Activated T-cell treated with anti-CD3 and anti-CD28 coated beads, Interleukin-2, amount 50 U/mL, for 4 hours (primary cell): Measurements from ENCODE around the gene STX7. TPM values are rescaled to one million over a fixed set of nuclear protein-coding genes. Genes with fewer than 3 reads are reported as not detected.
A peak's percentile ranks its signal among the peaks of the same experiment; 100 is the strongest.

ENCODE experiments used
- ATAC-seq, 2 donors: fragments of 200-7000 bp; cut with Tn5 transposase; one replicate each; pipeline ENCODE4 v1.10.0; 2021
- DNase-seq: peaks from one replicate; pipeline ENCODE4 v3.0.0-alpha.2; 2020
- H3K27me3 Mint-ChIP-seq: one replicate; pipeline ENCODE4 v1.8.0; 2021; ENCODE audit warnings: low read depth, mixed read lengths
- H3K36me3 Mint-ChIP-seq: one replicate; pipeline ENCODE4 v1.8.0; 2022; ENCODE audit warnings: mixed read lengths; ENCODE audit not compliant: insufficient read depth
- H3K4me1 Mint-ChIP-seq: one replicate; pipeline ENCODE4 v1.8.0; 2021; ENCODE audit warnings: low read depth, mixed read lengths
- H3K4me3 Mint-ChIP-seq: one replicate; pipeline ENCODE4 v1.8.0; 2021; ENCODE audit warnings: mild to moderate bottlenecking, moderate library complexity, mixed read lengths
- H3K9me3 Mint-ChIP-seq: one replicate; pipeline ENCODE4 v1.8.0; 2021; ENCODE audit warnings: mixed read lengths
- total RNA-seq, 3 donors: library from RNA; stranded (reverse); gene quantifications; one replicate each; pipeline ENCODE4 v1.2.1, GENCODE V29; 2021

Gene STX7
- total RNA-seq, 3 donors from 2014 or later: 6.7 to 11.0 (median 7.9) TPM

GRCh38 chr6:132524646-132525045 is 11.7 kb upstream of the STX7 start:
- Mint-ChIP-seq H3K4me3 (no peak overlapping the region), H3K9me3 (no peaks in the 10 kb centered on the region), H3K27me3 (peaks cover 32% of the 10 kb centered on the region), H3K4me1 (no peaks in the 10 kb centered on the region), H3K36me3 (no peaks in the 10 kb centered on the region)
- DNase-seq (no peak), ATAC-seq (no peak)

GRCh38 chr6:132520953-132521352 is 8.0 kb upstream of the STX7 start:
- no peak for ATAC-seq
- H3K27me3 Mint-ChIP-seq: peaks cover 27% of the 10 kb centered on the region

GRCh38 chr6:132515386-132515785 is 2.5 kb upstream of the STX7 start:
- Mint-ChIP-seq H3K36me3 (no peaks in the 10 kb centered on the region), H3K9me3 (no peaks in the 10 kb centered on the region), H3K4me3 (no peak overlapping the region), H3K4me1 (peaks cover 28% of the 10 kb centered on the region), H3K27me3 (peaks cover 10% of the 10 kb centered on the region)
- ATAC-seq: no peak
- no peak for DNase-seq

More at GRCh38 chr6:132520953-132521352, 8.0 kb upstream of the STX7 start:
- Mint-ChIP-seq H3K9me3 (no peaks in the 10 kb centered on the region), H3K36me3 (no peaks in the 10 kb centered on the region), H3K4me3 (no peak overlapping the region), H3K4me1 (no peaks in the 10 kb centered on the region)
- DNase-seq: no peak

- Mint-ChIP-seq H3K4me3 (peak overlapping the region; percentile 93), H3K27me3 (peaks cover 4% of the 10 kb centered on the region), H3K4me1 (peaks cover 31% of the 10 kb centered on the region), H3K9me3 (no peaks in the 10 kb centered on the region), H3K36me3 (no peaks in the 10 kb centered on the region)
- ATAC-seq (no peak), DNase-seq (no peak)
Measured at GRCh38 chr6:132513831-132514545, 1.1 kb upstream of the STX7 start.

GRCh38 chr6:132512342-132512637 is 626 bp downstream of the STX7 start:
- ATAC-seq (no peak), DNase-seq (no peak)
- Mint-ChIP-seq H3K4me3 (peak overlapping the region; percentile 93), H3K9me3 (no peaks in the 10 kb centered on the region), H3K27me3 (no peaks in the 10 kb centered on the region), H3K36me3 (peaks cover 13% of the 10 kb centered on the region), H3K4me1 (peaks cover 48% of the 10 kb centered on the region)

- DNase-seq: no peak
- peaks cover 13% of the 10 kb centered on the region for H3K36me3 Mint-ChIP-seq
- no peak for ATAC-seq
- H3K4me3 Mint-ChIP-seq: peak overlapping the region; percentile 93
- no peaks in the 10 kb centered on the region for H3K27me3 Mint-ChIP-seq
- no peaks in the 10 kb centered on the region for H3K9me3 Mint-ChIP-seq
- peaks cover 50% of the 10 kb centered on the region for H3K4me1 Mint-ChIP-seq
Measured at GRCh38 chr6:132511831-132512220, 1.1 kb downstream of the STX7 start.

GRCh38 chr6:132511210-132511830 is 1.6 kb downstream of the STX7 start:
- Mint-ChIP-seq H3K36me3 (peaks cover 13% of the 10 kb centered on the region), H3K4me1 (peaks cover 55% of the 10 kb centered on the region), H3K9me3 (no peaks in the 10 kb centered on the region), H3K4me3 (peak overlapping the region; percentile 93), H3K27me3 (no peaks in the 10 kb centered on the region)
- ATAC-seq (no peak), DNase-seq (no peak)

GRCh38 chr6:132506869-132507808 is 5.8 kb downstream of the STX7 start:
- Mint-ChIP-seq H3K9me3 (no peaks in the 10 kb centered on the region), H3K36me3 (peaks cover 19% of the 10 kb centered on the region), H3K4me3 (no peak overlapping the region), H3K4me1 (peaks cover 66% of the 10 kb centered on the region), H3K27me3 (no peaks in the 10 kb centered on the region)
- no peak for ATAC-seq
- no peak for DNase-seq

GRCh38 chr6:132506461-132506860 is 6.5 kb downstream of the STX7 start:
- DNase-seq (no peak), ATAC-seq (no peak)
- peaks cover 22% of the 10 kb centered on the region for H3K36me3 Mint-ChIP-seq
- no peaks in the 10 kb centered on the region for H3K27me3 Mint-ChIP-seq
- no peaks in the 10 kb centered on the region for H3K9me3 Mint-ChIP-seq
- H3K4me1 Mint-ChIP-seq: peaks cover 62% of the 10 kb centered on the region
- H3K4me3 Mint-ChIP-seq: no peak overlapping the region

- ATAC-seq: no peak
- Mint-ChIP-seq H3K4me3 (no peak overlapping the region), H3K36me3 (peaks cover 30% of the 10 kb centered on the region)
Measured at GRCh38 chr6:132505158-132505557, 7.8 kb downstream of the STX7 start.

GRCh38 chr6:132504757-132505156 is 8.2 kb downstream of the STX7 start:
- Mint-ChIP-seq H3K9me3 (no peaks in the 10 kb centered on the region), H3K36me3 (peaks cover 34% of the 10 kb centered on the region), H3K4me3 (no peak overlapping the region), H3K27me3 (no peaks in the 10 kb centered on the region), H3K4me1 (peaks cover 59% of the 10 kb centered on the region)
- no peak for DNase-seq
- no peak for ATAC-seq

More at GRCh38 chr6:132505158-132505557, 7.8 kb downstream of the STX7 start:
- no peaks in the 10 kb centered on the region for H3K27me3 Mint-ChIP-seq
- H3K9me3 Mint-ChIP-seq: no peaks in the 10 kb centered on the region
- no peak for DNase-seq
- H3K4me1 Mint-ChIP-seq: peaks cover 57% of the 10 kb centered on the region

- Mint-ChIP-seq H3K27me3 (no peaks in the 10 kb centered on the region), H3K36me3 (peaks cover 40% of the 10 kb centered on the region), H3K4me1 (peaks cover 60% of the 10 kb centered on the region), H3K9me3 (peaks cover 2% of the 10 kb centered on the region), H3K4me3 (no peak overlapping the region)
- ATAC-seq (no peak), DNase-seq (no peak)
Measured at GRCh38 chr6:132499757-132500156, 13.2 kb downstream of the STX7 start.

GRCh38 chr6:132498638-132499037 is 14.3 kb downstream of the STX7 start:
- Mint-ChIP-seq H3K4me1 (peaks cover 56% of the 10 kb centered on the region), H3K36me3 (peaks cover 47% of the 10 kb centered on the region), H3K27me3 (no peaks in the 10 kb centered on the region), H3K9me3 (peaks cover 8% of the 10 kb centered on the region), H3K4me3 (no peak overlapping the region)
- ATAC-seq (no peak), DNase-seq (no peak)

GRCh38 chr6:132496519-132497180 is 16.3 kb downstream of the STX7 start:
- peaks cover 42% of the 10 kb centered on the region for H3K36me3 Mint-ChIP-seq
- no peaks in the 10 kb centered on the region for H3K27me3 Mint-ChIP-seq
- H3K4me1 Mint-ChIP-seq: peaks cover 64% of the 10 kb centered on the region
- H3K9me3 Mint-ChIP-seq: peaks cover 8% of the 10 kb centered on the region
- no peak for DNase-seq
- H3K4me3 Mint-ChIP-seq: no peak overlapping the region
- no peak for ATAC-seq
